ENCODE measurements around the gene PIK3CA.
"Not testable (repeated sequence)": the region's sequence is repeated elsewhere in the genome, so short reads cannot be mapped to it uniquely, and the experiment has no call there.

PIK3CA gene

DNA sequence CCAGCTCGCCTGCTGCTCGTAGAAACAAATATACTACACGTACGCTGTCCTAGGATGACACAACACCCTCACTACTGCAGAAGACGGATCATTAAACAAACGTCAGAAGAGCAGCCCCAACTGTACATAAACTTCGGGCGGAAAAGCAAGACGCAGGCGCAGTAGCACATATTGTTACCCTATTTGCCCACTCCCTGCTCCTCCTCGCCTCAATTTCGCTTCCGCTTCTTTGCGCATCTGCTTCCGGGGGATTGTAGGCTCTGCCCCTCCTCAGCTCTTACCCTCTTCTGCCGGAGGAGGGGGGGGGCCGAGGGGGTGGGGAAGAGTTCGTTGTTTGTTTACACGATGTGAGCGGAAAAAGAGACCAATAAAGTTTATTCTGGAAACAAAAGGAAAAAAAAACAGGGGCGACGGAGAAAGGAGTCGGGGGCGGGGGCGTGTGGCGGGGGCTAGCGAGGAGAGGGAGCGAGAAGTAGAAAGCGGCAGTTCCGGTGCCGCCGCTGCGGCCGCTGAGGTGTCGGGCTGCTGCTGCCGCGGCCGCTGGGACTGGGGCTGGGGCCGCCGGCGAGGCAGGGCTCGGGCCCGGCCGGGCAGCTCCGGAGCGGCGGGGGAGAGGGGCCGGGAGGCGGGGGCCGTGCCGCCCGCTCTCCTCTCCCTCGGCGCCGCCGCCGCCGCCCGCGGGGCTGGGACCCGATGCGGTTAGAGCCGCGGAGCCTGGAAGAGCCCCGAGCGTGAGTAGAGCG lies at the start of gene PIK3CA:
Gene PIK3CA, plus strand, starts transcription at position 485 of the 743 bp plus-strand sequence. CDS start 50,469 bp downstream, outside the sequence.
- DNase-seq (ENCODE audit: low read depth) = peak; percentile 59

- DNase-seq (ENCODE audit: low read depth) = no peak
Observed at GRCh38 chr3:179098388-179099077, 49.6 kb upstream of the PIK3CA start.

- no peak for DNase-seq (ENCODE audit: low read depth)
Observed at GRCh38 chr3:179100652-179101051, 47.5 kb upstream of the PIK3CA start.

- DNase-seq (ENCODE audit: low read depth) = no peak
Observed at GRCh38 chr3:179105881-179106280, 42.3 kb upstream of the PIK3CA start.

DNA sequence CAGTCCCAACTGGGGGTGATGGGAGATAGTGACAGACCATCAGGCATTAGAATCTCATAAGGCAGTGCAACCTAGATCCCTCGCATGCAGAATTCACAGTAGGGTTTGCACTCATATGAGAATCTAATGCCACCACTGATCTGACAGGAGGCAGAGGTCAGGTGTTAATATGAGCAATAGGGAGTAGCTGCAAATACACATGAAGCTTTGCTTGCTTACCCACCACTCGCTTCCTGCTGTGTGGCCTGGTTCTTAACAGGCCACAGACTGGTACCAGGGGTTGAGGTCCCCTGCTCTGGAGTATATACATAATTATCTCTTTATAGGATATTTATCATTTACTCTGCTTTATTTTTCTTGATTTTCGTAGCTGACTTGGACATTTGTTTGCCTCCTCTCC lies 40.5 kb upstream of the PIK3CA start:
- DNase-seq (ENCODE audit: low read depth) = no peak

GRCh38 chr3:179108086-179108485 lies 40.1 kb upstream of the PIK3CA start:
- no peak for DNase-seq (ENCODE audit: low read depth)

GRCh38 chr3:179113903-179114302 lies 34.3 kb upstream of the PIK3CA start:
- DNase-seq (ENCODE audit: low read depth) = no peak

DNA sequence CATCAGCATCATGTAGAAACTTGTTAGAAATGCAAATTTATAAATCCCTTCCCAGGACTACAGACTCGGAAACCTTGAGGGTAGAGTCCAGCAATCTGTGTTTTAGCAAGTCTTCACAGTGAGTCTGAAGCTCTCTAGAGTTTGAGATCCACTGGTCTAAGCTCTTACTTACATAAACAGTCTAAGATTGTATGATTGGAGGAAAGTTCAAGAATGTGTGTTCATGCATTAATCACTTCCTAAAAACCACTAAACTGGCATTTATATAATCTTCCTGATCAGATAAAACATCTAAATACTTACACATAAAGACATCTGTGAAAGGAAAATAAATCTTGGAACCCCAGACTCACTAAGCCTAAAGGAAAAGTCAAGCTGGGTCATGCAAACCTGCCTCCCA lies 32.7 kb upstream of the PIK3CA start:
- DNase-seq (ENCODE audit: low read depth) = not testable (repeated sequence)

- no peak for DNase-seq (ENCODE audit: low read depth)
Observed at GRCh38 chr3:179116816-179117215, 31.3 kb upstream of the PIK3CA start.

DNA sequence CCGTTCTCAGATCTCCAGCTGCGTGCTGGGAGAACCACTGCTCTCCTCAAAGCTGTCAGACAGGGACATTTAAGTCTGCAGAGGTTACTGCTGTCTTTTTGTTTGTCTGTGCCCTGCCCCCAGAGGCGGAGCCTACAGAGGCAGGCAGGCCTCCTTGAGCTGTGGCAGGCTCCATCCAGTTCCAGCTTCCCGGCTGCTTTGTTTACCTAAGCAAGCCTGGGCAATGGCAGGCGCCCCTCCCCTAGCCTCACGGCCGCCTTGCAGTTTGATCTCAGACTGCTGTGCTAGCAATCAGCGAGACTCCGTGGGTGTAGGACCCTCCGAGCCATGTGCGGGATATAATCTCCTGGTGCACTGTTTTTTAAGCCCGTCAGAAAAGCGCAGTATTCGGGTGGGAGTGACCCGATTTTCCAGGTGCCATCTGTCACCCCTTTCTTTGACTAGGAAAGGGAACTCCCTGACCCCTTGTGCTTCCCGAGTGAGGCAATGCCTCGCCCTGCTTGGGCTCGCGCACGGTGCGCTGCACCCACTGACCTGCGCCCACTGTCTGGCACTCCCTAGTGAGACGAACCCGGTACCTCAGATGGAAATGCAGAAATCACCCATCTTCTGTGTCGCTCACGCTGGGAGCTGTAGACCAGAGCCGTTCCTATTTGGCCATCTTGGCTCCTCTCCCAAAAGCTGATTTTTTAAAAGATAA lies 15.8 kb upstream of the PIK3CA start:
- DNase-seq (ENCODE audit: low read depth) = not testable (repeated sequence)

DNA sequence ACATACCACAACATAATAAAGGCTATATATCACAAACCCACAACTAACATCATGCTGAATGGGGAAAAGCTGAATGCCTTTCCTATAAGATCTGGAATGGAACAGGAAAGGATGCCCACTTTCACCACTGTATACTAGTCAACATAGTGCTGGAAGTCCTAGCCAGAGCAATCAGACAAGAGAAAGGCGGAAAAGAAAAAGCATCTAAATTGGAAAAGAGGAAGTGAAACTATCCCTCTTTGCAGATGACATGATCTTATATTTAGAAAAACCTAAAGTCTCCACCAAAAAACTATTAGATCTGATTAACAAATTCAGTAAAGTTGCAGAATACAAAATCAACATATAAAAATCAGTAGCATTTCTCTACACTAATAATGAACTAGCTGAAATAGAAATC lies 14.6 kb upstream of the PIK3CA start:
- no peak for DNase-seq (ENCODE audit: low read depth)

DNA sequence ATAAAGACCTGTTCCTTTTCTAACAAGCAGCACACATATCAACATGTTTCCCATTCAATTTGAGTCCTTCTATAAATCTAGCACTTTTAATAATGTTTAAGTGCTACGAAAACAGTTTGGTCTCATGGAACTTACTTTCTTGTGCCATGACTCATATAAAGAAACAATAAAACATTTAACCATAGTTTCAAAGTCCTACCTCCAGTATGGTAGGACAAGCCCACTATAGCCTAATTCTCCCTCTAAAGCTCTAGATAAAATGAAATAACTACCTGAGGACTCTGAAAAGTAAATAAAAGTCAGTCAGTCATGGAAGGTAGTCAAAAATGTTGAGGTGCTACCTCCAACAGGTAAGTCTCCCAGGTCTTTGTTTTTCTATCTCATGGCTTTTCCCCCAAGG lies 12.0 kb upstream of the PIK3CA start:
- DNase-seq (ENCODE audit: low read depth) = no peak

GRCh38 chr3:179141890-179142289 lies 6.3 kb upstream of the PIK3CA start:
- no peak for DNase-seq (ENCODE audit: low read depth)

- no peak for DNase-seq (ENCODE audit: low read depth)
Observed at GRCh38 chr3:179146911-179147513, 1.1 kb upstream of the PIK3CA start.

DNA sequence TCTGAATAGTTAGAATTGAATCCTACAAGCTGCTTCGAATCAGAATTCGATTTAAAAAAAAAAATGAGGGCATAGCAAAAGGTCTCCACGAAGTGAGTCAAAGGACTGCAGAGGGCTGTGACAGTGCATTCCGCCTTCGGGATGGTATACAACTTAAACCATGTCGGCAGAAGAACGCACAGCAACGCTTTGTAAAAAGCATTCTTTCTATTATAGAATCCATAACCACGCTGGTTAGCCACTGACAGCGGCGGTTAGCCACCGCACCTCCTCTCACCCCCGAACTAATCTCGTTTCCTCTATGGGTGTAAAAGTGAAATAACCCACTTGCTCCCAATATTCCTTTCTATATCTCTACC lies 664 bp upstream of the PIK3CA start:
- DNase-seq (ENCODE audit: low read depth) = peak; percentile 36

DNA sequence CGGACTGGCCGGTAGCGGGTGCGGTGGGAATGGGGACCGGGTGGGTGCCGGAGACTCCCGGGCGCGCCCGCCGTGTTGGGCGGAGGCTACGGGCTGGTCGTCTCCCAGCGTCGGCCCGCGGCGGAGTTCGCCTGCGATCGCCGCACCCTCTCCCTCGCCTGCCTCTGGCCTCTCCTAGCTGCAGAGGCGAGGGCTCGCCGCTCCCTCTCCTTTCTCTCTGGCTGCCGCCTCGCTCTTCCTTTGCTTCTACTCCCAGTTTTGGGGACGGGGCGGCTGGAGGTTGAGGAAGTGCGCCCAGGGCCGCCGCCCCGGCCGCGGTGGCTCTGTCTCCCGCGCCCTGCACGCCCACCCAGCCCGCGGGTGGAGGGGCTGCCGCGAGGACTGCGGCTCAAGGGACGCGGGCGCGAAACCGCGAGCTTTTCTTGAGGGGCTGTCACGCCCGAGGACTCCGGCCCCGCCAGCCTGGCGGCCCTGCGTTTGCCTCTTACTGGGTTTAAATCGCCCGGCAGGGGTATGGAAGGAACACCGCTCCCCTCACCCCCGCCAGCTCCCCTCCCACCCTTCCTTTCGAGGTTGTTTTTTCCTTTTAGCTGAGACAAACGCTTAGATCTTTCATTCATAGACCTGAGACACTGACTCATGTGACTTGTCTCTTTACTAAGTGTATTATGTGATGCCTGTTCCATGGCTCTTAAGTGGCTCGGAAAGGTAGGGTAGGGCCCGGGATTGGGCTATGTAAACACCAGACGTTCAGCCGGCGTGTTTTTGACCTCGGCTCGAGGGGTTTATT lies 654 bp downstream of the PIK3CA start:
- DNase-seq (ENCODE audit: low read depth) = peak; percentile 12

- no peak for DNase-seq (ENCODE audit: low read depth)
Observed at GRCh38 chr3:179149406-179149867, 1.3 kb downstream of the PIK3CA start.

- no peak for DNase-seq (ENCODE audit: low read depth)
Observed at GRCh38 chr3:179149951-179150350, 1.8 kb downstream of the PIK3CA start.

GRCh38 chr3:179150610-179151009 lies 2.5 kb downstream of the PIK3CA start:
- no peak for DNase-seq (ENCODE audit: low read depth)

DNA sequence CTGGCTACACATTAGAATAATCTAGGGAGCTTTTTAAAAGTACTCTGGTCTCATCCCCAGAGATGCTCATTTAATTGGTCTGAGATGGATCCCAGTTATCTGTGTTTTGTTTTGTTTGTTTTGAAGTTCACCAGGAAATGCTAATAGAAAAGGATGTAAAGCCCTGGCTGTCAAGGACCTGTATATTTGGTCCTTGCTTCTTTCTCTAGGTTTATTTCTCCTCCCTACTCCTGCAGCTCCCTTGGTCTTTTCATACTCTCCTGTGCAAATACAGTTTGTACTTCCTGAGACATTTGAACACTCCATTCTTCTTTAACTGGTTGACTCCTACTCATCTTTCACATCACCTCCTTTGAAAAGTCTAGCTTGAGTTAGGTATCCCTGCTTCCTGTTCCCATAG lies 3.3 kb downstream of the PIK3CA start:
- DNase-seq (ENCODE audit: low read depth) = no peak

- DNase-seq (ENCODE audit: low read depth) = no peak
Observed at GRCh38 chr3:179156170-179156569, 8.0 kb downstream of the PIK3CA start.

DNA sequence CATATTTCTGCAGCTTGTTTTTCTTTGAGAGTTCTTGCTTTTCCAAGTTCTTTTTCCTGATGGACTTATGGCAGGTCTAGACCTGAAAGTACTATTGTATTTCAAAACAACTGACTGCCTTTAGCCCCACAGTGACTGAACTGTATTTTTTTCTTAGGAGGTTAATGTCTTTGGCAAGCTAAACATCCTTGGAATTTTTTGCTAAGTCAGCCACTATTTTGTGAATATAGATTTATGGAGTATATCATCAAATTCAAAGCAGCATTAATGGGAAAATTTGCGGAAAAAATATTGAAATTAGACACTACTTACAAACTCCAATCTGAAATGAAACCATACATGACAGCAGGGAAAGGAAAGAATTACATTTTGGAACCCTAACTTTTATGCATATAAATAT lies 8.6 kb downstream of the PIK3CA start:
- DNase-seq (ENCODE audit: low read depth) = no peak

Data from stimulated activated CD8-positive, alpha-beta memory T cell treated with anti-CD3 and anti-CD28 coated beads, Interleukin-15, amount 100 ng/mL, for 24 hours (primary cell).